ENCODE results near the gene MCM7. TPM values are rescaled to one million over a fixed set of nuclear protein-coding genes. Genes with fewer than 3 reads are reported as not detected.

The MCM7 gene
- total RNA-seq, 1 donor from 2014 or later, result 244 TPM

- DNase-seq (ENCODE audit: extremely low spot score, unreplicated experiment), result no peak
- Mint-ChIP-seq H3K9me3 (no peaks in the 10 kb centered on the region), H3K4me1 (ENCODE audit: unreplicated experiment) (peaks cover 28% of the 10 kb centered on the region), H3K27ac (peak overlapping the region; percentile 69), H3K36me3 (peaks cover 22% of the 10 kb centered on the region), H3K27me3 (no peaks in the 10 kb centered on the region), H3K4me3 (peak overlapping the region; percentile 95)
- TF ChIP-seq CTCF (conservative IDR thresholded peaks at IDR 0.05), result peak; percentile 37
Observed at GRCh38 chr7:100091411-100092181, 9.6 kb downstream of the MCM7 start.

- no peak for DNase-seq (ENCODE audit: extremely low spot score, unreplicated experiment)
- Mint-ChIP-seq H3K4me3 (peak overlapping the region; percentile 95), H3K4me1 (ENCODE audit: unreplicated experiment) (peaks cover 25% of the 10 kb centered on the region), H3K27ac (peak overlapping the region; percentile 69), H3K36me3 (peaks cover 19% of the 10 kb centered on the region), H3K9me3 (no peaks in the 10 kb centered on the region), H3K27me3 (no peaks in the 10 kb centered on the region)
- no peak for TF ChIP-seq CTCF (conservative IDR thresholded peaks at IDR 0.05)
Observed at GRCh38 chr7:100090527-100091410, 10.4 kb downstream of the MCM7 start.

GRCh38 chr7:100089458-100090196, 11.6 kb downstream of the MCM7 start:
- H3K4me1 Mint-ChIP-seq (ENCODE audit: unreplicated experiment), result peaks cover 17% of the 10 kb centered on the region
- no peaks in the 10 kb centered on the region for H3K27me3 Mint-ChIP-seq
- H3K9me3 Mint-ChIP-seq, result no peaks in the 10 kb centered on the region
- TF ChIP-seq CTCF (conservative IDR thresholded peaks at IDR 0.05), result no peak
- no peak for DNase-seq (ENCODE audit: extremely low spot score, unreplicated experiment)
- H3K27ac Mint-ChIP-seq, result peak overlapping the region; percentile 87
- H3K4me3 Mint-ChIP-seq, result peak overlapping the region; percentile 95
- peaks cover 12% of the 10 kb centered on the region for H3K36me3 Mint-ChIP-seq

- Mint-ChIP-seq H3K36me3 (peaks cover 12% of the 10 kb centered on the region), H3K4me3 (peak within 1 kb of the TSS; percentile 95), H3K27ac (peak within 1 kb of the TSS; percentile 87), H3K27me3 (no peaks in the 10 kb centered on the region), H3K9me3 (no peaks in the 10 kb centered on the region), H3K4me1 (ENCODE audit: unreplicated experiment) (peaks cover 16% of the 10 kb centered on the region)
- no peak for TF ChIP-seq CTCF (conservative IDR thresholded peaks at IDR 0.05)
- DNase-seq (ENCODE audit: extremely low spot score, unreplicated experiment), result peak; percentile 89
Observed at GRCh38 chr7:100088621-100089457, 12.4 kb downstream of the MCM7 start, which contains the start of gene COPS6. Gene COPS6 (plus strand): TSS chr7:100088969. CDS start chr7:100088991, 22 bp downstream.

Measured in type B pancreatic cell (in vitro differentiated cells).